Activated CD4-positive, alpha-beta T cell treated with anti-CD3 and anti-CD28 coated beads, Interleukin-2, Interleukin-4, amounts not matched to agents 100 ng/mL and 50 ng/mL, durations not matched to agents 16 hours and 8 hours (primary cell): ENCODE data around the gene POMT2.
"Not testable (repeated sequence)": the region's sequence is repeated elsewhere in the genome, so short reads cannot be mapped to it uniquely, and the experiment has no call there.

Source experiments
- DNase-seq: peaks from one replicate; pipeline ENCODE4 v3.0.0-alpha.2; 2020; ENCODE audit warnings: low spot score

Gene POMT2

GRCh38 chr14:77320238-77320935 is at the start of gene POMT2:
TSS of gene POMT2 (minus strand) at chr14:77320883. CDS start at chr14:77320681, 202 bp downstream.
- peak; percentile 93 for DNase-seq

GRCh38 chr14:77369285-77369684 is 48.6 kb upstream of the POMT2 start:
- DNase-seq, result no peak

- DNase-seq, result no peak
These were observed 43.5 kb upstream of the POMT2 start for GRCh38 chr14:77364146-77364545.

- no peak for DNase-seq
These were observed 38.9 kb upstream of the POMT2 start for GRCh38 chr14:77359626-77360025.

GRCh38 chr14:77356899-77357298 is 36.2 kb upstream of the POMT2 start:
- no peak for DNase-seq

GRCh38 chr14:77355811-77356210 is 35.1 kb upstream of the POMT2 start:
- no peak for DNase-seq

GRCh38 chr14:77353469-77354141 is 32.9 kb upstream of the POMT2 start:
- no peak for DNase-seq

- DNase-seq, result no peak
These were observed 27.1 kb upstream of the POMT2 start for GRCh38 chr14:77347751-77348150.

- DNase-seq, result no peak
These were observed 25.8 kb upstream of the POMT2 start for GRCh38 chr14:77346495-77346894.

GRCh38 chr14:77344377-77344996 is 23.8 kb upstream of the POMT2 start:
- DNase-seq, result no peak

DNA sequence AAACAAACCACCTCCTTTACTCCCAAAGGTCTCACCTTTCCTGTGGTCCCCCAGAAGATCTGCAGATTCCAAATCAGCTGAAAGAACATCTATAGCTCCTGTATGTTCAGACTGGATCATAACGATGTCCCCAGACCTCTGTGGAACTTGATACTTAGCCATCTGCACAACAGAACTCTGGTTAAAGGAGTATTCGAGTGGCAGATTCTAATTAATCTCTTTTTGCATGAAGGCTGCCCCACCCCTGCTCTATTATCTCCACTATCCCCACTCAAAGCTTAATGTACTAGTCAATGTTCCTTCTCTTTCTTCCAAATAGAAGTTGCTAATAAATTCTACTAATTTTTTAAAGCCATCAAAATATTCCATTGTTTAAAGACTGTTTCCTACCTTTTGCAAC is 23.0 kb upstream of the POMT2 start:
- DNase-seq, result no peak

GRCh38 chr14:77342726-77343397 is 22.2 kb upstream of the POMT2 start:
- DNase-seq, result no peak

- no peak for DNase-seq
These were observed 19.7 kb upstream of the POMT2 start for GRCh38 chr14:77340389-77340788.

DNA sequence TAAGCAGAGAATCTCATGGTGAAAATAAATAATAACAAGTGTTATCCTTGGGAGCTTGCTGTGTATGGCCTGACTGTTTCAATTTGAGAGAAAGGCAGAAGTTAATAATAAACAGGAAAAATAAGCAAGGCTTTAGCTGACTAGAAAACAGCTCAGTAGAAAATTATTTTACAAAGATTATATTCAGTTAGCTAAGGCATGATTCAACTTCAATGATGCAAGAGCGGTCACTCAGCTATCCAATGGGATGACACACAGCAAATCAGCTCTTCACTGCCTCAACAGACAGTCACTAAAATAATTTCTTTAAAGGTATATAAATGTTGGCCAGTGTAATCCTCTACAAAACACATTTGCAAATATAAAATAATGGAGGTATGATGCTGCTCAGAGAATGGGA is 18.7 kb upstream of the POMT2 start:
- no peak for DNase-seq

- DNase-seq, result no peak
These were observed 17.6 kb upstream of the POMT2 start for GRCh38 chr14:77338302-77338701.

DNA sequence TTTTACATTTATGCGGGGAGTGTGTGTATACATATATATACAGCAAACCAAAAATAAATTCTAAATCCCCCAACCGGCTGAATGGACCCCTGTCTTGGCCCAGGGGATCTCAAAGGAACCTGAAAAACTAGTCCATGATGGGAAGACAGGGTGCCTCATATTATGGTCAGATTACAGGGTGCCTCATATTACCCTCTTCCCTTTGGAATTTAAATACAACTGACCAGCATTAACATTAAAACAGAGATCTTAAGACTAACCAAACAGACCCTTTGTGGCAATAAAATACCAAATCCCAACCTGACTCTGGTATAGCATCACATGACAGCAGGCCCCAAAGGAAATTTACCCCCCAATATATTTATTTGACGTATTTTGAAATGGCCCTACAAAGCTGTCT is 17.2 kb upstream of the POMT2 start:
- no peak for DNase-seq

- DNase-seq, result not testable (repeated sequence)
These were observed 16.6 kb upstream of the POMT2 start for GRCh38 chr14:77337255-77337654.

DNA sequence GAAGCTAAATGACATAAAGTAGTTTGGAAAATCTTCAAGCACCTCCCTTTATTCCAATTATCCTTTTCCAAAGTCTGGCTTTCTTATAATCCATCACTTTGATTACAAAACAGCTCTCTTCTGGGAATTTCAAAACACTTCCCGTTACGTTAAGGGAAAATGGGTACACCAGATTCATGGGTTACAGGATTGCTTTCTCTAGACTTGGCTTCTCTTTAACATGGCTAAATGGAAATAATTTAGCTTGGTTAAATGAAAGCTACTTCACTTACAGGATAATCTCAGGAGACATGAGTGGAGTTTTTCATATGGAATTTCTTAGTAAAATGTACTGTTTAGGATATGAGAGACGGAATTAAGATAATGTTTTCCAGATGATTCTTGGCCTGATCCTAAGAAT is 14.9 kb upstream of the POMT2 start:
- DNase-seq, result no peak

- DNase-seq, result no peak
These were observed 9.2 kb upstream of the POMT2 start for GRCh38 chr14:77329872-77330271.

GRCh38 chr14:77327111-77327510 is 6.4 kb upstream of the POMT2 start:
- DNase-seq, result no peak

GRCh38 chr14:77325746-77326094 is 5.0 kb upstream of the POMT2 start:
- no peak for DNase-seq

DNA sequence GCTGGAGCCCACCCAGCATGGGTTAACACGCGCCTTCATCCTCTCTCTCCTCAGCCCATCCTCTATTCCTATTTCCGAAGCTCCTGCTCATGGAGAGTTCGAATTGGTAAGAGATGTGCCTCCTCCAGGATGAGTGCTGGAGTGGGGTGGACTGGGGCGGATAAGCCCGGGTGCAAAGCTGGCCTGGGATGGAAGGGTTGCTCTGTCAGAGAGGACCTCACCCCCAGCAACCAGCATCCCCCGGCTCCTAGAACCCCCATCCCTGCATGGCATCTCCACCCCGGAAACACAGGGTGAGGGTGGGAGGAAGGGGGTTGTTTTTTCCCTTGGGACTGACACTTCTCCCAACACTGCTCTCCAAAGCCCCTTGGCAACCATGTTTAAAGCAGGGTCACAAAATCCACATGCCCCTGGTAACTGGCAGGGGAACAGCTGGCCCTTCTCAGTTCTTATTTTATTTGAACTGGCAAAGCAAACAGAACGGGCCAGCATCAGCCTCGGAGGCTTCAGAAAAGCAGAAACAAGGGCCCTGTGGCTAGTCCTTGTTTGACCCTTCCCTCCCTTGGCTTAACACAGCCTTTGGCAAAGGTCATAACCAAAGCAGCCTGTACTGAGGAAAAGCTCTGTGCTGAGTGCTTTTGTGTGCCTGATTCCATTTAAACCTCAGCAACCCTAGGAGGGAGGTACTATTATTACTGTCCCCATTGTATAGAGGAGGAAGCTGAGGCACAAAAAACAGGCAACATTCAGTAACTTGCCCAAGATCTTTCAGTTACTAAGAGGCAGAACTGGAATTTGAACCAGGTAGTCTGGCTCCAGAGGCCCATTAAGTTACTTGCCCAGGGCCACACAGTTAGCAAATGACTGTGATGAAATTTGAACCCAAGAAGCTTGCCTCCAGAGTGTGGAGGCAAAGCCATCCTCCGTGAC is 4.4 kb upstream of the POMT2 start:
- no peak for DNase-seq
